A549 (cell line): ENCODE results near the gene PANK2.

Experiments used
- CEBPB ChIP-seq, 2 experiments: fragments of >200 bp in 1 of 2; sonication (Bioruptor Twin) in 1 of 2; formaldehyde crosslinking in 1 of 2; IDR thresholded peaks; 2 replicates each; pipeline ENCODE4 v1.6.1; 2012 to 2016
- CTCF ChIP-seq: fragments of >200 bp; sonication (Bioruptor Twin); formaldehyde crosslinking; IDR thresholded peaks from 3 replicates; pipeline ENCODE4 v1.5.1; 2016
- ELK1 ChIP-seq: fragments of 150-350 bp; IDR thresholded peaks from 2 replicates; pipeline ENCODE4 v1.6.1; 2014; ENCODE audit warnings: low read depth, mild to moderate bottlenecking, low read length
- EP300 ChIP-seq, 2 experiments: fragments of >200 bp; sonication (Bioruptor Twin); formaldehyde crosslinking; IDR thresholded peaks; 2 replicates in 1 of 2; 3 replicates in 1 of 2; pipeline ENCODE4 v1.6.1; 2016 to 2017
- HOXA7 ChIP-seq: fragments of 250-450 bp; sonication (Bioruptor Pico); IDR thresholded peaks from 2 replicates; pipeline ENCODE4 v1.5.0; 2020; ENCODE audit warnings: mild to moderate bottlenecking, moderate library complexity
- KDM1A ChIP-seq: fragments of 200-600 bp; sonication (generic); IDR thresholded peaks from 2 replicates; pipeline ENCODE4 v1.6.1; 2016; ENCODE audit warnings: low read depth, mild to moderate bottlenecking
- POLR2A ChIP-seq: IDR thresholded peaks from 2 replicates; pipeline ENCODE4 v1.6.1; 2012; ENCODE audit warnings: mild to moderate bottlenecking, low read length
- REST ChIP-seq: fragments of 200-600 bp; sonication (generic); IDR thresholded peaks from 2 replicates; pipeline ENCODE4 v1.6.1; 2016; ENCODE audit warnings: antibody characterized with exemption, mild to moderate bottlenecking, moderate library complexity

- TF ChIP-seq CTCF (no peak), ELK1 (no peak), EP300 (IDR thresholded peaks at IDR 0.05) (no peak), CEBPB (IDR thresholded peaks at IDR 0.05) (no peak), REST (no peak), POLR2A (no peak), KDM1A (no peak), HOXA7 (no peak)
Measured at GRCh38 chr20:3846378-3846739, 42.8 kb upstream of the PANK2 start.
